Astrocyte of the cerebellum (primary cell): ENCODE results near the gene GSTM5.
"Not testable (repeated sequence)": the region's sequence is repeated elsewhere in the genome, so short reads cannot be mapped to it uniquely, and the experiment has no call there.

Experiments
- DNase-seq: peaks from one replicate; pipeline ENCODE4 v3.0.0-alpha.2; 2011; ENCODE audit warnings: low read depth
- H3K4me3 ChIP-seq: 2 replicates; pipeline ENCODE4 v1.5.1; 2011; ENCODE audit warnings: mild to moderate bottlenecking, low read depth, low read length, moderate library complexity
- CTCF ChIP-seq: IDR thresholded peaks from 2 replicates; pipeline ENCODE4 v1.5.1; 2012; ENCODE audit warnings: low read length, low read depth, moderate library complexity, mild to moderate bottlenecking; ENCODE audit errors: missing control alignments
- in situ Hi-C: cut with HindIII; loops from 2 replicates; pipeline ENCODE4 v1.10.0; 2017; ENCODE audit warnings: low sequenced_read_pairs

The GSTM5 gene

DNA sequence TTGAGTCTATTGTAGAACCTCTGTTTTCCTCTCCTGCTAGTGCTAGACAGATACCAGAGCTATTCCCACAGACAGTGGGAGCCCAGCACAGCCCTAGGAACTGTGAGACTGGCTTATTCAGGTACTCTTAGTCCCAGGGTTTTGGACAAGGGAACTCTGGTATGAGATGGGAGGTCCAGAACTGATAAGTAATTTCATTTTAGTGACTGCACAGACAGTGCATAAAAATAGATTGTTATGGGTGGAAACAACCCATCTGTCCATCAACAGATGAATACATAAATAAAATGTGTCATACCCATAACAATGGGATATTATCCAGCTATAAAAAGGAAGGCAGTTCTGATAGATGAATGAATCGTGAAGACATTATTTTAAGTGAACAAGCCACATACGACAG lies 42.7 kb downstream of the GSTM5 start:
- in situ Hi-C loops, result no loop called here
- no peak overlapping the region for H3K4me3 ChIP-seq
- DNase-seq, result no peak
- no peak for TF ChIP-seq CTCF

DNA sequence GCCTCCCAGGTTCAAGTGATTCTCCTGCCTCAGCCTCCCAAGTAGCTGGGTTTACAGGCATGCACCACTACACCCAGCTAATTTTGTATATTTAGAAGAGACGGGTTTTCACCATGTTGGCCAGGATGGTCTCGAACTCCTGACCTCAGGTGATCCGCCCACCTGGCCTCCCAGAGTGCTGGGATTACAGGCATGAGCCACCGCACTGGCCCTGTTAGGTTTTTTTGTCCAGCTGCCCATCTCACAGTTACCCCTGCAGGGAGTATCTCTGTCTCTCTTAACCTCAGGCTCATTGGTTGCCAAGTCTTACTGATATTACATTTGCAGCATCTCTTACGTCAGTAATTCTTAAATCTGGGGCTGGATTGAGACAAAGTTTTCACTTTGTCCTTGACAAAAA lies 44.3 kb downstream of the GSTM5 start:
- H3K4me3 ChIP-seq, in situ Hi-C loops, DNase-seq: not testable (repeated sequence)

DNA sequence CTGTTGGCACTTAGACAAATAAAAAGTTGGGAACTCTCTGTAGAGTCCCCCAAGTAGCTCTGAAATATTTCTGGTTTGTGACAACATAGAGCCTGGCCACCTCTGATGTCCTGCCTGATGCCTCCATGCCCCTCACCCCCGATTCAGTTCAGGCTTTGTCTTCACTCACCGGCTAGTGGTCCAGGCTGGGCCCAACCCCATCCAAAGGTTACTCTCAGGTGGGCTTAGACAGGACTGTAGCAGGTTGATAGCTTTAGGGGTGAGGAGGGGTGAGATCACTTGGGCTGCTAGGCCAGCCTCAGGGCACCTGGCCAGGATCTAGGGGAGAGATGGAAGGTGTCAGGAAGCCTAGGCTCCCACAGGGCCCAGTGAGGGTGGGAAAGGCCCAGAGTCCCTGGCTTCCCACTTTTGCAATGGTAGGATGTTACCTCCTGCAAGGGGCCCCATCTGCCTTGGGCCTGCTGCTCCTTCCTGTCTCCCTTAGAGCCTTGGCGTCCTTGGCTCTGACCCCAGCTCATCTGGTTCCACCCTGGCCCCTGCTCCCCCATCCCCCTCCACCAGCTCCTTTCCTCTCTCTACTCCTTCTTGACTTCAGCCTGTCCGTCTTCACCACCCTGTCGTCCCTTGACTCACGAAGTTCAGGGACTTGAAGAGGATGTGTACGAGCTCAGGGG lies 44.9 kb downstream of the GSTM5 start:
- H3K4me3 ChIP-seq, result no peak overlapping the region
- in situ Hi-C loops, result no loop called here
- TF ChIP-seq CTCF, result no peak
- DNase-seq, result no peak

DNA sequence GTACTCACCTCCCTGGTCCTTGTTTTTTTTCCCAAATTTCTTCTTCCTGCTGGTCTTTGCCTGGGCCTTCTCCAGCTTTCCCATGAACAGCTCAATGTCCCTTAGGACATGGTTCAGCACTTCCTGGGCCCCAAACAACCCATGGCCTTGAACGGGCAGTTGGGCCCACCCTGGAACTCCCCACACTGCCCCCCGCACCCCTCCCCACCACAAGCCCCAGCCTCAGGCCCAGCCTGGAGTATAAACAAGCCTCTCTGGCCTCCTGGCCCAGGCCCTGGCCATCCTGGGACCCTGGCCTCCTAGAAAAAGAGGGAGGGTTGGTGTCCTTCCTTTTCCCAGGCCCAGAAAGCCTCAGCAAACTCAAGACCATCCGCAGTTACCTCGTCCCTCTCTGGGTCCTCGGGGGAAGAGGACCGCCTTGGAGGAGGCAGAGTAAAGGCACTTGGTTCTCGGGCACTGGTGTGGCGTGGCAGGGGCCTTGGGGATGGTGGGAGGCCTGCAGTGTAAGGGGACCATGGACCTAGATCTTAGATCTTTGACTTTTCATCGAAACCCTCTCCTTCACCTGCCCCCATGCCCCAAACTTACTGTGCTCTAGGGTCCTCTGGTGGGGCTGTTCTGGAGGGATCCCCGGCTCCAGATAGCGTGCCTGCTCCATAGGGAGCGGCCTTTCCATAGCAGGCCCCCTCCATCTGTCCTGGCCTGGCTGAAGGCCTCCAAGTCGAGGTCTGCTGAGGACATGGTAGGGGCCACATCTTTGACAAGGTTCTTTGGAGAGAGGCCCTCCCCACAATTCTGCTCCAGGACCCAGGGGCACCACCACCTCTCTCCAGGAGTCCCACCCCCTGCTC lies 46.1 kb downstream of the GSTM5 start:
- DNase-seq, result no peak
- in situ Hi-C loops, result no loop called here
- TF ChIP-seq CTCF, result no peak
- H3K4me3 ChIP-seq, result no peak overlapping the region

DNA sequence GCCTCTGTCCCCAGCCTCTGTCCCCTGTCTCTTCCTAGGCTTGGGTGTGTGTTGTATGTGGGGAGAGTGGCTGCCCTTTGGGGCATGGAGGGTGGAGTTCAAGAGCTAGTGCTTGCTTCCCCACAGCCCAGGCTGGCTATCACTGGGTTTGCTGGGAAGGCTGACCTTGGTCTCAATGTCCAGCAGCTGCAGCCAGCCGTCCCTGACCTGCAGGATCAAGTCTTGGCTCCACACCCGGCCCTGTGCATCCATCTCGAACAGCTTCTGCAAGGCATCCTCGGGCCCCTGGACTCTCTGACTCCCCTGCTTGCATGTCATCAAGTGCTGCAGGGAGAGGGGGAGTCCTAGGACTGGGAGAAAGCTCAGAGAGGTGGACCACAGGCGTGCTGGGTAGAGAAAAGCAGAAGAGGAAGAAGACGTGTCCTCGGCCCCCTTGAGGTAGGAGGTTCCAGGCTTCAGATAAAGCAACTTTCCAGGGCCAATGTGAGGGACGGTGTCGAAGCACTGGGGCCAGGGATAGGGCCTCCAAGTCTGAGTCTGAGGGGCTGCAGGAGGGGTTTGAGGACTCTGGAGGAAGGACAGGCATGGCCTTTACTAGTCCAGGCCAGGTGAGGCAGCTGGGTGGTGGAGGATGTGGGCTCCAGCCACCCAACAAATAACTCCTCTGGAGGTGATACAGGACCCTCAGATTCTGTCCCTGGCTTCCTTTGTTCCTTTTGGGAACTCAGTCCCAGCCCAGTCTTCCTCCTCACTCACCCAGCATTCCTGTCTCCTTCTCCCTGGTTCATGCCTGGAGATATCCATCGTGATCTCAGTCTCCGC lies 47.7 kb downstream of the GSTM5 start:
- no peak for TF ChIP-seq CTCF
- in situ Hi-C loops, result loop anchor here (10.0 kb wide), 1 partner anchor 115 kb away; no protein-coding TSS in a partner anchor
- no peak for DNase-seq
- no peak overlapping the region for H3K4me3 ChIP-seq

DNA sequence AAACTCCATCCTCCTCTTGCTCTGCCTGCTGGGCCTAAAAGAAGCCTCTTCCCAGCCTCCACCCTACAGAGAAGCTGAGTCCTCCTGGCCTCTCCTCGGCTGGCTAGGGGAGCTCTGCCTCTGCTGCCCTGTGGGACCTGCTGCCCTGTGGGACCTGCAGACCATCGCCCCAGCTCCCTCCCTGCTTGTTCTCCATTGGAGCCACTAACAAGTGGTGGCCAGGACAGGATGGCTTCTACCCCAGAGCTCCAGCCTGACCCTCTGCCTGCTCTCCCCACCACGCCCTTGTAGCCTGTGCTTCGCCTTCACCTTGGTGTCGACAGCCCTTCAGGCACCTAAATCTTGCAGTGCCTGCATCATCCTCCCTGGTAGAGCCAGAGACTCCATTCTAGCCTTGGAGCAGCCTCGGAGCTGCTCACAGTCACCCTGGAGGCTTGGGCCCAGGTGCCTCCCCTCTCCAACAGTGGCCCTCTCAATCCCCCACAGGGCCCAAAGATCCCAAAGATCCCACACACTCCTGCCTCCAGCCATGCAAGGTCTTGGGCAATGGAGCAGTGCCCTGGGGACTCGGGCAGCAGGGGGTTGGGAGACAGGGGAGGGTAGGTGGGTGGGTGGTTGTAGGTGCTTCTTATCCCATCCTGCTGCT lies 48.7 kb downstream of the GSTM5 start:
- in situ Hi-C loops, result loop anchor here (10.0 kb wide), 1 partner anchor 116 kb away; no protein-coding TSS in a partner anchor
- no peak for DNase-seq
- H3K4me3 ChIP-seq, result no peak overlapping the region
- TF ChIP-seq CTCF, result no peak
